ENCODE data around the gene LRTM2. TPM values are rescaled to one million over a fixed set of nuclear protein-coding genes. Genes with fewer than 3 reads are reported as not detected.

LRTM2 gene
- total RNA-seq, 1 donor from 2014 or later = not detected

DNA sequence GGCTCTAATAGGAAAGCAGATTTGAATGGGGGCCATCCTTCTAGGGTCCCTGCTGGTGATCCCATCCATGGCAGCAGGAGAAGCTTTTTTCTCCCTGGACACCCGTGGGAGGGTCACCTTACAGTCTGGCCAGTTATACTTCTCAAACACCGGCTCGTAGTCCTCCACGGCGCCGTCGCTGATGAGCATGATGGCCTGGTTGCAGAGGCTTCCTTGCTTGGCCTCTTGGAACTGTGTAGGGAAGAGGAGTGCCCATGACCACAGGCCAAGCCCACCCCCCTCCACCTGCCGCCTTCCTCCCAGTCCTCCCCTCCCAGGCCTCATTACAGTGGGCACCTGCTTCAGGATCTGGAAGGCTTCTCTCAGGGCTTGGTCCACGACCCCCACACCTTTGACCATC is 64.3 kb downstream of the LRTM2 start:
- no peak for DNase-seq (ENCODE audit: low read depth)

DNA sequence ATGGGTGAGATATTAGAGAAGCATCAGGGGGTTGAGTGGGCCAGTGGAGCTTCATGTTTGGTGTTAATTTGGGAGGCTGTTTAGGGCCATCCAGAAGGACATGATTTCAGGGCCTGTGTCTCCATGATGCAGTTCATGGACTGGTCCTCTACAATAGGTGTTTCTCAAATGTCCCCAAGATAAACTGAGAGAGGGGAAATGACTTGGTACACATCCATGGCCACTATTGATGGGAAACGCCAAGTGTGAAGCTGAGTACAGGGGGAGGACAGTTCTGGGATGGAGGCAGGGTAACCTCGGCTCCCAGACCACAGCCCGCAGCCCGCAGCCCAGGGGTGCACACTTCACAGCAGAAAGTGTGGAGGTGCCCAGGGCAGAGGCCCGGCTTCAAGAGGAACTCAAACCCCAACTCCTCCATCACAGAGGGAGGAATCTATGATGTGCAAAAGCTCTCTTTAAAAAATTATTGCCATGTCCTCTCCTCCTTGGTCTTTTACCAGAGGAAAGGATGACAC is 64.8 kb downstream of the LRTM2 start:
- no peak for DNase-seq (ENCODE audit: low read depth)

DNA sequence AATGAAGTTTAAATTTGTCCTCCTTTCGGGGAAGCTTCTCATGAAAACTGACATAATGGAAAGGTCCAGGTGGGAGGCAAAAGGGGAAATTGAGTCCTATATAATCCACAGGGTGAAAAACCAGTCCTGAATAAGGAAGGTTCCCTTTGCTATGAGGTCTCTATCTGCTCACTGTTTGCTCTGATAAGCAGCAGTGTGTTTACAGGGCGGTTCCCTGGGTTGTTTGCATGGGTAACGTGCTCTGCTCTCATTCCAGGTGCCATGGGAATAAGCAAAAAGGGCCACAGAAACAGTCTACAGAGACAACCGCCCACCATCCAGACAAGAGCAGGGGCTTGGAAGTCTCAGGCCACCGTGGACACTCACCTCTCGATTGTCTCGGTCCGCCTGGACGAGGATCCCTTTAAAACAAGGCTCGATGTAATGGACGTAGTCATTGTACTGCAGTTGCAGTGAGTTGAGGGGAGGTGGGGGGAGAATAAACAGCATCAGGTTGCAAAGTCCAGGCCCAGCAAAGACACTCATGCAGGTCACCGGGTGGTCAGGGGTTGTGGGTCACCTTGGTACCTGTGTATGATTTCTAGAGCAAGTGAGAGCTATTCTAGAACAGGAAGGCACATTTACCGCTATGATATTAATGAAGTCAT is 65.4 kb downstream of the LRTM2 start:
- no peak for DNase-seq (ENCODE audit: low read depth)

Other genes with a start within 250 kb of the LRTM2 start
- 6.4 and 17.3 TPM in 2 replicates for gene FBXL14, start 226.0 kb upstream of the LRTM2 start, total RNA-seq
- gene WNT5B, start 191.3 kb upstream of the LRTM2 start, total RNA-seq = 11.0 and 102 TPM in 2 replicates
- gene ADIPOR2, start 129.5 kb upstream of the LRTM2 start, total RNA-seq = 32.1 and 47.1 TPM in 2 replicates
- 0.17 and 0.20 TPM in 2 replicates for gene CACNA2D4, start 98.1 kb downstream of the LRTM2 start, total RNA-seq
- 9.4 and 14.3 TPM in 2 replicates for gene DCP1B, start 183.9 kb downstream of the LRTM2 start, total RNA-seq
- gene CACNA1C, start 232.4 kb downstream of the LRTM2 start, total RNA-seq = 0.05 TPM in 1 of 2 replicates, not detected in the other